ENCODE data around the gene ALCAM. TPM values are rescaled to one million over a fixed set of nuclear protein-coding genes. Genes with fewer than 3 reads are reported as not detected.

The ALCAM gene
- polyA plus RNA-seq, 3 donors, result 7.1 to 8.0 (median 7.9) TPM

DNA sequence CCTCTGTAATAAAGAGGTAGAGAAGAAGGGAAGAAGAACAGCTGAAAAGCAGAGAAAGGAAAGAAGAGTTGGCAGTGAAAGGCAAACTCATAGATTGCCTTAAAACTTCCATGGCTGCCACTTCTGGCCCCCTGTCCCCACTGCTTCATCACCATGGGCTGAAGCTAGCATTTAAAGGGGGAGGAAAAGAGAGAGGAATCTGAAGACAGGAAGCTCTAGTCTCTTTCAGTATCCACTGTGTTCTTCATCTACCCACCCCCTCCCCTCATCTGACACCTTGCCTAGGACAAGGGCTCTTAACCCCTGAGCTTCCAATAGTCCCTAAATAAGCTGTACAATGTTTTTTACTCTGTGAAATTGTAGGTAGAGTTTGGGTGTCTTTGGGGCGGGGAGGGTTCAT, 60.6 kb downstream of the ALCAM start:
- Histone ChIP-seq H2AFZ (ENCODE audit: insufficient read depth, low read depth, low read length, poor library complexity, severe bottlenecking) (no peak overlapping the region), H3K36me3 (replicated peaks in 1 of 2; ENCODE audit: control insufficient read depth in 1 of 2, insufficient read depth in 2 of 2, low read length in 2 of 2) (no peaks in the 10 kb centered on the region), H3K4me2 (replicated peaks; ENCODE audit: extremely low read depth, low read length, poor library complexity, severe bottlenecking) (no peak overlapping the region), H3K4me3 (replicated peaks in 1 of 3; ENCODE audit: low read depth in 2 of 3, low read length in 3 of 3) (no peak overlapping the region), H4K20me1 (ENCODE audit: insufficient read depth, low read length) (no peaks in the 10 kb centered on the region), H3K27ac (ENCODE audit: low read depth in 1 of 2, low read length in 2 of 2) (no peak overlapping the region), H3K9me3 (replicated peaks in 1 of 2; ENCODE audit: control insufficient read depth in 1 of 2, insufficient read depth in 1 of 2, low read length in 2 of 2) (no peaks in the 10 kb centered on the region), H3K27me3 (ENCODE audit: control insufficient read depth in 2 of 2, insufficient read depth in 2 of 2, low read length in 2 of 2) (no peaks in the 10 kb centered on the region), H3K9ac (ENCODE audit: insufficient read depth, low read length, poor library complexity, severe bottlenecking) (no peak overlapping the region), H3K79me2 (ENCODE audit: insufficient read depth, low read length) (no peaks in the 10 kb centered on the region), H3K4me1 (ENCODE audit: control insufficient read depth in 1 of 2, insufficient read depth in 2 of 2, low read length in 2 of 2) (peaks cover 4 to 14% of the 10 kb centered on the region in 2 donors)
- H3K9me3 Mint-ChIP-seq, result no peaks in the 10 kb centered on the region
- no peak overlapping the region for H3K27ac Mint-ChIP-seq
- peaks cover 15% of the 10 kb centered on the region for H3K4me1 Mint-ChIP-seq
- no CpG with 5 or more reads among the region's 1 CpG for WGBS (ENCODE audit: insufficient coverage)
- no peak for DNase-seq
- H3K27me3 Mint-ChIP-seq (ENCODE audit: low read depth in 3 of 3), result peaks cover 0 to 2% (median 0%) of the 10 kb centered on the region in 3 donors
- intact Hi-C loops (cut with micrococcal nuclease), result no loop called here
- H3K4me3 Mint-ChIP-seq, result no peak overlapping the region
- TF ChIP-seq, protein P1, sequence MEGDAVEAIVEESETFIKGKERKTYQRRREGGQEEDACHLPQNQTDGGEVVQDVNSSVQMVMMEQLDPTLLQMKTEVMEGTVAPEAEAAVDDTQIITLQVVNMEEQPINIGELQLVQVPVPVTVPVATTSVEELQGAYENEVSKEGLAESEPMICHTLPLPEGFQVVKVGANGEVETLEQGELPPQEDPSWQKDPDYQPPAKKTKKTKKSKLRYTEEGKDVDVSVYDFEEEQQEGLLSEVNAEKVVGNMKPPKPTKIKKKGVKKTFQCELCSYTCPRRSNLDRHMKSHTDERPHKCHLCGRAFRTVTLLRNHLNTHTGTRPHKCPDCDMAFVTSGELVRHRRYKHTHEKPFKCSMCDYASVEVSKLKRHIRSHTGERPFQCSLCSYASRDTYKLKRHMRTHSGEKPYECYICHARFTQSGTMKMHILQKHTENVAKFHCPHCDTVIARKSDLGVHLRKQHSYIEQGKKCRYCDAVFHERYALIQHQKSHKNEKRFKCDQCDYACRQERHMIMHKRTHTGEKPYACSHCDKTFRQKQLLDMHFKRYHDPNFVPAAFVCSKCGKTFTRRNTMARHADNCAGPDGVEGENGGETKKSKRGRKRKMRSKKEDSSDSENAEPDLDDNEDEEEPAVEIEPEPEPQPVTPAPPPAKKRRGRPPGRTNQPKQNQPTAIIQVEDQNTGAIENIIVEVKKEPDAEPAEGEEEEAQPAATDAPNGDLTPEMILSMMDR (IDR thresholded peaks at IDR 0.05), result no peak
- H3K36me3 Mint-ChIP-seq, result no peaks in the 10 kb centered on the region

DNA sequence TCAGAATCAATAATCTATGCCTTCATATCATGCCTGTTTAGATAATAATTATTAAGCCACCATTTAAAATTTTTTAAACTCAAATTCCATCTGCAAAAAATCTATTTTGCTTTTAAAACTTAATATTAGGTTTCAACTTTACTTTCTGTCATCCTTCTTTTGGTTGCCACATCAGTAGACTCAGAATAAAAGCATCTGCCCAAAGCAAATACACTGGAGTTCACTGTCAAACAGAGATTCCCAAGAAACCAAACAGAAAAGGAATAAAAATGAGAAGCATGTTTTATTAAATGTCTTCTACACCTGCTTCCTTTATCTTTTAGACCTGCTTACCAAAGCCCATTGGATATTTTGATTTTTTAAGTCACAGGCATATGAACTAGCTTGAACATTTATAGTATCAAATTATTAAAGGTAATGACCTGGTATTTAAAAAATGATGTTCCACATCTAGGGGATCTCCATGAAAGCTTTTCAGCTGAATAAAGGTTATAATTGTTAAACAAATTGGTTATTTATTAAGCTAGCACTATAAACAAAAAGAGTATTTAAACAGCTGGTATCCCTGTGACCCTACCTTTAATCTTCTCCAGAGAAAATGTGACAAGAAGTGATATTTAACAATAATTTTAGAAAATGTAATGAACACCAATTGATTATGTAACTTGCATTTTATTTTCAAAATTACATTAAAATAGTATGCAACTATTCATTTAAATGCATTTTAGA, 62.5 kb downstream of the ALCAM start:
- Histone ChIP-seq H3K4me2 (replicated peaks; ENCODE audit: extremely low read depth, low read length, poor library complexity, severe bottlenecking) (no peak overlapping the region), H3K4me1 (ENCODE audit: control insufficient read depth in 1 of 2, insufficient read depth in 2 of 2, low read length in 2 of 2) (peaks cover 4 to 14% of the 10 kb centered on the region in 2 donors), H3K9me3 (replicated peaks in 1 of 2; ENCODE audit: control insufficient read depth in 1 of 2, insufficient read depth in 1 of 2, low read length in 2 of 2) (no peaks in the 10 kb centered on the region), H3K27ac (ENCODE audit: low read depth in 1 of 2, low read length in 2 of 2) (no peak overlapping the region), H3K36me3 (replicated peaks in 1 of 2; ENCODE audit: control insufficient read depth in 1 of 2, insufficient read depth in 2 of 2, low read length in 2 of 2) (no peaks in the 10 kb centered on the region), H3K79me2 (ENCODE audit: insufficient read depth, low read length) (no peaks in the 10 kb centered on the region), H3K9ac (ENCODE audit: insufficient read depth, low read length, poor library complexity, severe bottlenecking) (no peak overlapping the region), H3K27me3 (ENCODE audit: control insufficient read depth in 2 of 2, insufficient read depth in 2 of 2, low read length in 2 of 2) (no peaks in the 10 kb centered on the region), H3K4me3 (replicated peaks in 1 of 3; ENCODE audit: low read depth in 2 of 3, low read length in 3 of 3) (no peak overlapping the region), H4K20me1 (ENCODE audit: insufficient read depth, low read length) (no peaks in the 10 kb centered on the region), H2AFZ (ENCODE audit: insufficient read depth, low read depth, low read length, poor library complexity, severe bottlenecking) (no peak overlapping the region)
- Mint-ChIP-seq H3K36me3 (no peaks in the 10 kb centered on the region), H3K4me1 (peaks cover 15% of the 10 kb centered on the region), H3K27me3 (ENCODE audit: low read depth in 3 of 3) (peaks cover 0 to 2% (median 0%) of the 10 kb centered on the region in 3 donors), H3K4me3 (no peak overlapping the region), H3K9me3 (no peaks in the 10 kb centered on the region), H3K27ac (no peak overlapping the region)
- no peak for DNase-seq
- TF ChIP-seq, protein P1 (IDR thresholded peaks at IDR 0.05), result no peak
- intact Hi-C loops (cut with micrococcal nuclease), result no loop called here

All from CD14-positive monocyte (primary cell).